ENCODE results near the gene SPAG6.

SPAG6 gene

GRCh38 chr10:22435650-22436049 lies 90.4 kb downstream of the SPAG6 start:
- no peak for DNase-seq (ENCODE audit: low spot score)

- DNase-seq (ENCODE audit: low spot score) = no peak
Measured at GRCh38 chr10:22436526-22436892, 91.2 kb downstream of the SPAG6 start.

- DNase-seq (ENCODE audit: low spot score) = peak; percentile 74
Measured at GRCh38 chr10:22436893-22437619, 91.8 kb downstream of the SPAG6 start.

GRCh38 chr10:22437620-22438588 lies 92.6 kb downstream of the SPAG6 start:
- no peak for DNase-seq (ENCODE audit: low spot score)

GRCh38 chr10:22438711-22439110 lies 93.4 kb downstream of the SPAG6 start:
- DNase-seq (ENCODE audit: low spot score) = no peak

- no peak for DNase-seq (ENCODE audit: low spot score)
Measured at GRCh38 chr10:22442063-22442462, 96.8 kb downstream of the SPAG6 start.

GRCh38 chr10:22442468-22442867 lies 97.2 kb downstream of the SPAG6 start:
- DNase-seq (ENCODE audit: low spot score) = no peak

GRCh38 chr10:22443175-22443901 lies 98.0 kb downstream of the SPAG6 start:
- no peak for DNase-seq (ENCODE audit: low spot score)

GRCh38 chr10:22444219-22444788 lies 99.0 kb downstream of the SPAG6 start:
- DNase-seq (ENCODE audit: low spot score) = no peak

- DNase-seq (ENCODE audit: low spot score) = no peak
Measured at GRCh38 chr10:22445495-22445894, 100.2 kb downstream of the SPAG6 start.

GRCh38 chr10:22447068-22447467 lies 101.8 kb downstream of the SPAG6 start:
- DNase-seq (ENCODE audit: low spot score) = no peak

- no peak for DNase-seq (ENCODE audit: low spot score)
Measured at GRCh38 chr10:22451346-22451745, 106.0 kb downstream of the SPAG6 start.

- no peak for DNase-seq (ENCODE audit: low spot score)
Measured at GRCh38 chr10:22453320-22453719, 108.0 kb downstream of the SPAG6 start.

- DNase-seq (ENCODE audit: low spot score) = no peak
Measured at GRCh38 chr10:22453948-22454591, 108.8 kb downstream of the SPAG6 start.

- DNase-seq (ENCODE audit: low spot score) = no peak
Measured at GRCh38 chr10:22454634-22455033, 109.3 kb downstream of the SPAG6 start.

GRCh38 chr10:22455068-22455857 lies 110.0 kb downstream of the SPAG6 start:
- no peak for DNase-seq (ENCODE audit: low spot score)

- DNase-seq (ENCODE audit: low spot score) = no peak
Measured at GRCh38 chr10:22456486-22456885, 111.2 kb downstream of the SPAG6 start.

- DNase-seq (ENCODE audit: low spot score) = no peak
Measured at GRCh38 chr10:22458272-22459038, 113.2 kb downstream of the SPAG6 start.

- DNase-seq (ENCODE audit: low spot score) = no peak
Measured at GRCh38 chr10:22459496-22459895, 114.2 kb downstream of the SPAG6 start.

GRCh38 chr10:22460101-22460500 lies 114.8 kb downstream of the SPAG6 start:
- DNase-seq (ENCODE audit: low spot score) = no peak
